Activated CD8-positive, alpha-beta memory T cell treated with anti-CD3 and anti-CD28 coated beads, Interleukin-2, amount 50 U/mL, for 1 hour (primary cell): Measurements from ENCODE around the gene ZFP36L2.

Experiments used
- DNase-seq: peaks from one replicate; pipeline ENCODE4 v3.0.0-alpha.2; 2020; ENCODE audit errors: extremely low read depth

The ZFP36L2 gene

DNA sequence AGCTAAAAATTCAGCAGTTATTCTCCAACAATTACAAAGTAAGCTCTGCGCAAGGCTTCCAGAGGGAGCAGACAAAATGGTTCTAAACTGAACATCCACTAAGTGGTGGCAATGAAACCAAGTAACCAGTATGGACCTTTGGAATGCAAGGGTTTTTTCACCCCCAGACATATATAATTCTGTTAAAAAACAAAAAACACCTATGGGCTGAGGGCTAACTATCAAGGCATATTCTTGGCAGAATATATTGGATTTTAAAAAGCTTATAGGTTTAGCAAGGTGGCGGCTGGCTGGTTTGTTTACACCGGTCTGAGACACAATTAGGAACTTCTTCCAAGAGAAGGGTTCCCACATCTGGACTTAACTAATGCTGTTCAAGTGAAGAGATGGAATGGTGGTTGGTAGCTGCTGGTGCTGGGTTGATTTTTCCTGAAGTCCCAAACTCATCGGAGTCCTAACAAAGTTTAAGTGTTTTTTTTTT lies 2.8 kb downstream of the ZFP36L2 start:
- no peak for DNase-seq

DNA sequence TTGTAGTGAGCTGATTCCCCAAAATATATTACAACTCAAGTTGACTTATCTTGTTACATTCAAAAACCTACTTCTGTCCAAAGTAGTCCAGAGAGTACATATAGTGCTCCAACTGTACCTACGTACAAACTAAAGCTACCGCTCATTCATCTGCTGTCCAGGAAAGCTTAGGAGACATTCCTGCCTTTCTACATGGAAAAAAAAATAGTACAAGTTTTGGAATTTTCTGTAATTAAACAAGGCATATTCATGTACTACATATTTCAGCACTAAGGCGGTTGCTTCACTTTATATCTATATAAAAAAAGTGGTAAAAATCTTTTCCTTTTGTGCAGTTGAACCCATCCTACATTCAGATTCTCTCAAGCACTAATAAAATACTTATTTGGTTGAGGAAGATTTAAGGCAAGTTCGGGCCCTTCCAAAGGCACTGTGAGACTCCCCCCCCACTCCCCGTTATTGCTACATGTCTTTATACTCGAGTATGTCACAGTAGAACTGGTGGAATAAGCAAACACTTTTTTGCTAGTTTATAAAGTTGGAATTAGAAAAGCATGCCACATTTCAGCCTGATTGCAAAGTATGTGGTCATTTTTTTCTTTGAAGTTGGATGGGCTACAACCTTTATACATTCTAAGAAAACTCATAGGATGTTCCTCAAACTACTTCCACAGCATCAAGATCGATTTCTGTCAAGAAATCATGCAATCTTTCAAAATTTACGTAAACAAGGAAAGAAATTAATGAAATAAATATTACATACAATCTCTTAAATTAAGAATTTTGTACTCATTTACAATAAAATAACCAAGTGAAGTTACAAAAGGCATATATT lies 3.7 kb downstream of the ZFP36L2 start:
- no peak for DNase-seq

DNA sequence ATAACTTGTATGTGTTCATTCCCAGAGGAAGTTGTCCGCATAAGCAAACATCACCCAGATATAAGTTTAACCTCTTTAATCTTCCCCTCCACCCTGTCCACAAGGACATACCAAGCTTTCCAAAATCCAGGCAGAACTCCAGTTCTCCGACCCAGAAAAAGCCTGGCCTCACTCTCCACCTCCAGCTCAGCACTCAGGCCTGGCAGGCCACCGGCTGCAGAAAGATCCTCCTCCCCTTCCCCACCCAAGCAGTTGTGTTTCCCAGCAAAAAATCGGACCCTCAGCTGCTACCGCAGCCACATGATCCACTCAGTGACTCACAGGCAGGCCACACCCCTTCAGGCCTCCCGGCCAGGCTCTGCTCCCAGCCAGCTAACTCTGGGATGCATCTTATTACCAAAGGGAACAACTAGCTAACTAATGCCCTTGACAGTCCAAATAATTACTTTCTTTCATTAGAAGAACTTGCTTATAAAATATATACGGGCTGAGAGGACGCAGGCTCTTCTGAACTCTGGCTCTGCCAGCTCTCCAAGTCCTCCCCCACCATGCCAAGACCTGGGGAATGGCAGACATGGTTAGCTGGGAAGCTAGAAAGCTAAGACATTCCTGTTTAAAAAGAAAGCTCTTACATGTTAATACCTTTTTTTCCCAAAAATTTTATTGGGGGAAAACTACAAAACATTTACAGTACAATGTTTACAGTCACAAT lies 4.5 kb downstream of the ZFP36L2 start:
- DNase-seq: no peak

DNA sequence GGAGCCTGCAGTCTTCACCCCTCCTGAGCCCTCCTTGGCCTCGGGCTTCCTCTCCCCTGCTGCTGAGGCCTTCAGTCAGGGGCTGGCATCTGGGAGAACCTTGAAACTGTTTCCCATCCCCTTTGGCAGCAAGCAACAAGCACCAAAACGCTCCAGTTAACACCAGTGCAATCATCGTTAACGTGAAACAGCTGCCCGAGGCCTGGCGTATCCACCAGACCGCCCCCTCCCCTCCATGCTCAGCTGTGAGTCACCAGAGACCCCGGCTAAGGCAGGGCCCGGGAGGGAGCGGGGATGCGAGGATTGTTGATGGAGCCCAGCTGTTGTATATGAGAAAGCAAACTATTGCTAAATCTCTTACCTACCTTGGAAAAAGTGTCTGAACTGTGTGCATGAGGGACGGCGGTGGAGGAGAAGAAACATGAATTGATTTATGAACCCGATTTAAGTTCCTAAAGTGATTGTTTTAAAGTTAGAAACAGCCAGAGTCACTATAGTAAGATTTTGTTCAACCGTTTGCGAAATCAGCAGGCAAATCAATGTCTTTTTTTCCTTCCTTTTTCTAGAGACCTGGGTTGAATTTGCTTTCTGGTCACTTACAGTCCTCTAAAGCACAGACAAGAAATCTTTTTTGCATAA lies 5.2 kb downstream of the ZFP36L2 start:
- DNase-seq: no peak

DNA sequence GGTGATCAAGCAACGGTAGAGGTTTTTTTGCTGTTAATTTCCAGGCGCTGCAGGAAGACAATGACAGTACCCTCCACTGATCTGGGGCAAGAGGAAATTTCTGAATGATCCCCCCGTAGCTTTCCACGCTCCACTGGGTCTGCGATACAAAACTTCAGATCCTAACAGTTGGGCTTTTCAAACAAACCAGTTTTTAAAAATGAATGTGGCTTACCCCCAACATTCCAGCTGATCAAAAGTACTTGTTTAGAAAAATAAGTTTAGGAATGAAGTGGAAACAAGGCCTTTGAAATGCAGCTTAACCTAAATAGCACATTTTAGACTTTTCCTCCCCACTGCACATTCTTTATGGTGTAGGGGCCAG lies 5.7 kb downstream of the ZFP36L2 start:
- DNase-seq: no peak

DNA sequence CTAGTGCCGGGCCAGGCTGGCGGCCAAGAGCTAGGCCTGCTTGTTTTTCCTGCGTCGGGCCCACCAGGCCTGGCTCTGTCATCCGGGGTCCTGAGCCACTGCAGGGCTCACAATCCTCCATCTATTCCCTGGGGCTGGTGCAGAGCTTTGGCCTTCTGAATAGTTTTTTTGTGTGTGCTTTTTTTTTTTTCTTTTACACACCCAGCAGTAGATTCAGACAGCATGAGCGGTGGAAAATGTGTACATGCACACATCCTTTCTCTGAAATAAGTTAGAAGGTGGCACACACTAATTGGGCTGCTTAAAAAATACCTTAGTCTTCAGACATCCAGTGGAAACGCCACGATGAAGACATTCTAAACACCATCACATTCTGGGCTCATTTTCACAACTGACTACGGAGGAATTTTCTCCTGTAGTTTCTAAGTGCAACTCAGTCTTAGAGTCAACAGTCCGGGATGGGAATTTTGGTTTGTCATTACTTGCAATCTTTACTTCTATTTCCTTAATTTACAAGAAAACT lies 6.1 kb downstream of the ZFP36L2 start:
- DNase-seq: no peak

DNA sequence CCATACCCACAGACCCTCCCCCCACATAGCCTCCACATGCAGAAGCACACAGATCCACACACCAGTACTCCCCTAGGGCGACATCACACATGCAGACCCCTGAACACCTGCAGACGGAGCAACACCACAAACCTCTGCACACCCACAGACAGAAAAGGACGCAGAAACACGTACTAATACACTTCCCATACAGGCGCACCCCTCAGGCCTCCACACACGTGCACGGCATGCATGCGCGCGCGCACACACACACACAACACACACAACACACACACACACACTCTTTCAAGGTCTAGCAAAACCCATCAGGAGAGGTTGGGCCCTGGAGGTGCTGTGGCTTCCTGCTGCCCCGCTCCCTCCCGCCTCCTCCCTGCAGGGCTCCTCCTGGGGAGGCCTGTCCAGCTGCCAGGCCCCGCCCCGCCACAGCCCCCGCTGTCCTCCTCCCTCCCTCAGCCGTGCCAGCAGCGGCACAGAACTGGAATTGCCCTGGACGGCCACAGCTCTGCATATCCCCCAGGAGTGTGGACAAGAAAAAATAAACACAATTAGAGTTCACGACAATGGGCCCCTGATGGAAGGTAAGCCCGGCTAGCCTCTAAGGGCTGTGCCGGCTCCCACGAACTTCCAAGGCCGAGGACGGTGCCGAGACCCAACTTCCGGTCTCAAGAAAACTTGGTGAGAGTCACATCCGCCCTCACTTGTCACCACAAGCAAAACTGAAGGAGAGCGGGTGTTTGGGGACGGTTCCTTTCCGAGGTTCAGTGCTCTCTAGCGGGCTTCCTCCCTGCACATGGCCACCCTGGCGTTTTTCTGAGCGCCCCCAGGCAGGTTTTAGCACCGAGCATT lies 6.8 kb downstream of the ZFP36L2 start:
- DNase-seq: peak; percentile 65

DNA sequence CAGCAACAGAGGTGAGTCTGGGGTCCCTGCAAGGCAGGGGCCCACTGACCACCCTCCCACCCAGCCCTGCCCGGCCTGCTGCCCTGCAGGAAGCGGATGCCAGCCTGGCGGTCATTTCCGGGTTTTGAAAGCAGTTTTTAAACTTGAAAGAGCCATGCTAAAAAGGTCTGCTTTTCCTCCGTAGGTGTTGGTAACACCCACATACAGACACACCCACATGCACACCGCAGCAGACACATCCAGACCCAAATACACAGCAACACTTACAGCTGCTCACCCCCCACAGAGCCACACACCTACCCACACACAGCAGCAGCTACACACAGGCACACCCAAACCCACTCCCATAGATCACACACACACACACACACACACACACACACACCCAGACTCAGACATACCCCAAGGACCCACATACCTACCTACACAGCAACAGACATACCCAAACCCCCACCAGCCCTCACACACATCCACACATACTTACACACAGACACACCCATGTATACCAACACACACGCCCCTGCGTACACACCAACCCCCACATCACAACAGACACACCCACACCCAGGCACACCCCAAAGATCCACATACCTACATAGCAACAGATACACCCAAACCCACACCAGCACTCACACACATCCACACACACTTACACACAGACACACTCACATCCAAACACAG lies 7.6 kb downstream of the ZFP36L2 start:
- peak; percentile 80 for DNase-seq

DNA sequence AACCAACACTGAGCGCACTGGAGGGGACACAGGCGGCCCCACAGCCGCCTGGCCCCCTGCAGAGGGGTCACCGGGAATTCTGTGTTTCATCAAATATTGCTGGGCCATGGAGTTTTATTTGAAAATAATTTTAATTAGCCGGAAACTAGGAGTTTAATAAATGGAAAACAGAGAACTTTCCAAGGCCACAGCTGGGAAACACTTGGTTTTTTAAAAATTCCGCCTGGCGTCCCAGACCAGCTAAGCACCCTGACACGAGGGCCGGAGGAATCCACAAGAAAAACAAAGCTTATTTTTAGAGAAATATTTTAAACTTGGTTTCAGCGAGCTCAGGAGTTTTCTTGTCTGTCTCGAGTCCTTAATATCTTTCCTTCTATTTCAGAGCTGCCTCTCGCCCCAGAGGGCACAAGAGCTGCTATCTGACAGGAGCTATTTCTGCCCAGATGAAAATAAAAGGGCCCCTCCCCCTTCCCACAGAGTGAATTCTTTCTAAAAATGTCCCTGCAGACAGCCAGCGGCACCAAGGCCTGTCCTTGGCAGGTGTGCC lies 8.2 kb downstream of the ZFP36L2 start:
- no peak for DNase-seq

DNA sequence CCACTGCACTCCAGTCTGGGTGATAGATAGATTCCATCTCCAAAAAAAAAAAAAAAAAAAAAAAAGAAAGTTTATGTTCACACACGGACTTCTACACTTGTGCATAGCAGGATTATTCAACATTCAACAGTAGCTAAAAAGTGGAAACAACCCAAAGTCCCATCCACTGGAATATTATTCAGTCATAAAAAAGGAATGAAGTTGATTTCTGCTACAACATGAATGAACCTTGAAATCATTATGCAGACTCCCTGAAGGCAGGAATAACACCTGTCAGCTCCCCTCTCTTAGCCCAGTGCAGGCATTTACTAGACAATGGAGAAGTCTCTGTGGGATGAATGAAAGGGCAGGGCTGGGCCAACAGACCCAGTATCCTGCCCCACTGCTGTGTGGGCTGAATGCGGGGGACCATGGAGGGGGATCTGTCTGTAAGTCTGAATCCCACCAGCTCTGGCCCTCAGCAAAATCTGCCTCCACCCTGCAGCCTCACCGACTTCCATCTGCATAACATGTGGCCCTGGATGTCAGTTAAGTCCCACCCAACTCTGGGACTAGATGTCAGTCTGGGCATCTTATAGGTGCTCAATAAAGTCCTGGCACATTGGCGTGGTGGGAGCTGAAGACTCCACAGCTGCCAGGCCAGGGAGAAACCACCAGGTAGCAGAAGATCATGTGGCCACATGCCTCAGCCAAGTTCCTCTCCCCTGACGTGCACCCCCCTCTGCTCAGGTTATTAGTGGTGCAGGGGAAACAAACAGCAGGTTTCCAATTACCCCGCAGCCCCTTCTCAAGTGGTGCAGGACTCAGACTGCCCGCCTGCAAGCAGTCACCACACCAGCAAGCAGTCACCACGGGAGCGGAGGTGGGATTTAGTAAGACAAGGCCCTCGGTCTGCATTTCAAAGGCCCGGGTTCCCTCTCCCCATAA lies 8.9 kb downstream of the ZFP36L2 start:
- no peak for DNase-seq

DNA sequence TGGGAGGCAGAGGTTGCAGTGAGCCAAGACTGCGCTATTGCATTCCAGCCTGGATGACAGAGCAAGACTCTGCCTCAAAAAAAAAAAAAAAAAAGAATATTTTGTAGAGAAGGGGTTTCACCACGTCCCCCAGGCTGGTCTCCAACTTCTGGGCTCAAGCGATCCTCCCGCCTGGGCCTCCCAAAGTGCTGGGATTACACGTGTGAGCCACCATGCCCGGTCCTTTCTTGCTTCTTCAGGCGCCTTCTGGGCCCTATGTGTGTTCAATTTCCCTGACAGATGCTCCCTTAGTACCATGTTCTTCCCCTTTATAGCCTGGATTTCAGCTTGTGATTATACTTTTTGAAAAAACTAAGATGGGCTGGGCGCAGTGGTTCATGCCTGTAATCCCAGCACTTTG lies 9.8 kb downstream of the ZFP36L2 start:
- DNase-seq: no peak

DNA sequence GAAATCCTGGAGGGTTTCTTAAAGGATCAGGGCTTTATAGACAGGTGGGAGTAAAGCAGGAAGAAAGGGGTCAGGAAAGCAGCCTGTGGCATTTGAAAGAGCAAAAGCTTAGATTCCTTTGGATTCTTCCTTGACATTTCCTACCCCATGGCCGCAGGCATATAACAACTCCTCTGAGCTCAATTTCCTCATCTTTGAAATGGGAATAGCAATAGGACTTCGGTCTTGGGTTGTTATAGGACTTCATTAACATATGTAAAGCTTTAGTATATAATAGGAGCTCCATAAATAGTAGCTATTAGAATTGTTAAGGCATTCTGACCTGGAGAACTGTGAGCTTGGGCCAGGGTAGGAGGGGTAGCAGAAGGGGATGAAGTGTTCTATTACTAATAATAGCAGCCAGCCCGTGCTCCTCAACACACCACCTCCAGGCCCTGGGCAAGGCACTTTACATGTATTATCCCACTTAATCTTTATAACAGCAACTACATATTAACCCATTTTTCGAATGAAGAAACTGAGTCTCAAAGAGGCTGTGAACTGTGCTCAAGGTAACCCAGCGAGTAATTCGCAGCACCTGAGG lies 10.6 kb downstream of the ZFP36L2 start:
- no peak for DNase-seq

DNA sequence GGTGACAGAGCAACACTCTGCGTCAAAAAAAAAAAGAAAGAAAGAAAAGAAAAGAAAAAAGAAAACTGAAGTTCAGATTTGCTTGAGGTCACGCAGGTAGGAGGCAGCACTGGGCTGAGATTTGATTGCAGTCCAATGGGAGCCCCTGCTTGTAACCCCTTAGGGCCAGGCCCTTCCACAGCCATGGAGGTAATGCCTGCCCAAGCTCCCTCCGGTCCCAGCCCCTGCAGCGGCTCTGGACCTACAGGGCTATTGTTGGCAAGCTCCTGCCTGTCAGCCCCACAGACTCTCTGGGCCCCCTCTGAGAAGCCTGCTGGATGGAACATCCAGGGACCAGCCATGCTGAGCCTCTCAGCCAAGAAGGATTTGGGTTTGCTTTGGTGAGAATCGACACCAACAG lies 12.2 kb downstream of the ZFP36L2 start:
- no peak for DNase-seq

DNA sequence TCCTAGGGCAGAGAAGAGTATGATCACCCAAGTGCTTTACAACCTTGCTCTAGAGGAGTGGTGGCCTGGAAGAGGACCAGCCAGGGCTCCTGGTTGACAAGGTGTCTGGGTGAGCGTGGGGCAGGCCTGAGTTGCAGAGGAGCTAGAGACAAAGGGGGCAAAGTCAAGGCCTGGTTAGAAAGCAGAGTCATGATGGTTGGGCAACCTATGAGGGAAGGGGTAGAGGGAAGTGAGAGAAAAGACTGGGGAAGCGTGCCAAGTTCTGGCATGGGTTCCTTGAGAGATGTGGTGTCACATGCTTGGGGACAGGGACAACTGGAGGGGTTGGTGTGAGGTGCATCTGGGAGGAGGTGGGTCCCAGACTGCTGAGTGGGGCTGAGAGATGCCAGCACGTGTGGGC lies 13.5 kb downstream of the ZFP36L2 start:
- no peak for DNase-seq

DNA sequence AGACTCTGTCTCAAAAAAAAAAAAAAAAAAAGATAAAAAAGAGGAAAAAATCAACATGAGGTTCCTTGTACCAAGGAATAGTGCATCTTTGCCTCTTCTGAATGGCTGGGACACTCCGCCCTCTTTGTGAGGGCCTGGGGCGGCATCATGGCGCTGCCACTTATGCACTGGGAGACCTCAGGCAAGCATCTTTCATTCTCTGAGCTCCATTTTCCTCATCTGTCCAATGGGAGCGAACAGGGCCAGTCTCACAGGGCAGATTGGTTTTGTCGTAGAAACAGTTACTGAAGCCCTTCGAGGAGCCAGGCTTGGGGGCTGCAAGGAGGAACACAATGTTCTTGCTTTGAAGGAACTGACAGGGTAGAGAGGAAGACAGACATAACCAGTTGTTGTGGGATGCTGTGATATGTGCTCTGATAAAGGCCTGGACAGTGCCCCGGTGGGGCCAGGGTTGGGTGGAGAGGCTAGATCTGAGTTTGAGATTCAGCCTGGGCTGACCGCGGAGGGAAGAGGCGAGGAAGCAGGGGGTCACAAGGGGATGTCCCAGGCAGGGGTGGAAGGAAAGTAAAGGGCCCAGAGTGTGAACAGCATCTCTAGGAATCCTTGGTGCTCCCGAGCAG lies 14.1 kb downstream of the ZFP36L2 start:
- no peak for DNase-seq

DNA sequence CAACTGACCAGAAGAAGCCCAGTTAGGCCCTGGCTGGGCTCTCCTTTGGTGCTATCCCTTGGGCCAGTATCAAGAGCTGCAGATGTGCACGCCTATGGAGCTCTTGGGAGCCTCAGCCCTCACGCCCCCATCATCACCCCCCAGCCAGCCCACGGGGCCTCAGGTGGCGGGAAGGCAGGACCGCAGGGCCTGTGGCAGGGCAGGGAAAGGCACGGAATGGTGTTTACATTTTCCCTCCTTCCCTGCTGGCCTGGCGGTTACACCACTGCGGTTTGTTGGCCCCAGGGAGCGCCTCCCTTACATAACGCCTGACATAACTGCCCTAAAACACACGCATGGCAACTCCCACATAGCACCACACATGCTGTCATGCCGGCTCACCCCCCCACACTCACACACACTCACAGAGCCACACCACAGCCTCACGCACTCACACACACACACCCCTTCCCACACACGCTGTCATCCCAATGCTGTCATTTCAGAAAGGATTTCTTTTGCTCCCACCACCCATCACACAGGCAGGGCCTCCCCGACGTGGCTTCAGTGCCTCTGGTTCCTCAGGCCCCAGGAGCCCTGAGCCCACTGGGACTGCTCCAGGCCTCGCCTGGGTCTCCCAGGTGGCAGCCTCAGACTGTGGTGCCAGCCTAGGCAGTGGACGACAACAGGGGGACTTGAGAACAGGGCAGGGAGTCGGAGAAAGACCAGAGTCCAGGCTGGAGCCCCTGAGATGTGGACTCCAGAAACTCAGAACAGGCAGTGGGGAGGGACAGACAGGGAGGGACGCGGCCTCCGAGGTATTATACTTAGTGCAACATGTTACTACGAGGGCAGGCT lies 15.7 kb downstream of the ZFP36L2 start:
- DNase-seq: no peak

DNA sequence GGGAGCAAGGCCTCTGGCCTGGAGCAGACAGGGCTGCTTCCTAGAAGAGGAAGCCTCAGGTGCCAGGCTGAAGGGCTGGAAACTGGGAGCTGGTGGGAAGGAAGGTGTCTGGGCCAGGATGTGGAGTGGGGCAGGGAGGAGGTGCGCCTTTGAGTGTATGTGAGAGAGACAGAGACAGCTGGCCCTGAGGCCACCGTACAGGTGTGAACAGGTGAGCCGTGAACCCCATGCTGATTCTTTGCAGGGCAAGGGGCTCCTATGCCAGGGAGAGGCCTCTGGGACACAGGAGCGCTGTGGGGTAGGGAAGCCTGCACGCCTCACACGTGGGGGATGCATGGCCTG lies 16.3 kb downstream of the ZFP36L2 start:
- no peak for DNase-seq

DNA sequence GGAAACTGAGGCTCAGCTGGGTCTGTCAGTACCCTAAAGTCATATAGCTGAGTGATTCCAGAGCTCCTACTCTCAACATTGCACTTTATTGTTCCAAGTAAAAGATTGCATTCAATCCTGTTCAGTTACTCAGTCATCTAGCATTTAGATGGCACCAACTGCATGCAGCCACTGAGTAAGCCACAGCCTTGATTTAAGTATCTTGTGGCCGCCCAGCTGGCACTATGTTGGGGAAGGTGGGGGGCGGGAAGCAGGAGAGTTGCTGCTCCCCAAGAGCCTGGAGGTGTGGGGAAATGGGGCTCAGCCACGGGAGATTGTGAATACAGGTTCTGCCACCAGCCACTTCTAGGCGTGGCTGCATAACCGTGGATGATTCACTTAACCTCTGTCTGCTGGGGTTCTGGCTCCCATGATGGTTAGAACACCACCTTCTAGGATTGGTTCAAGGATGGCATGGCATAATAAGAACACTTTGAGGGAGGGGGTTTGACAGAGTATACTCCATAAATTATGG lies 17.1 kb downstream of the ZFP36L2 start:
- no peak for DNase-seq
